ENCODE results near the gene CFB.

The CFB gene

GRCh38 chr6:31949926-31950548 lies 4.1 kb downstream of the CFB start:
- DNase-seq, result no peak

- DNase-seq, result peak; percentile 74
Observed at GRCh38 chr6:31952140-31952805, 6.4 kb downstream of the CFB start.

- DNase-seq, result no peak
Observed at GRCh38 chr6:31952890-31953289, 7.0 kb downstream of the CFB start.

- DNase-seq, result no peak
Observed at GRCh38 chr6:31954511-31954910, 8.6 kb downstream of the CFB start.

- DNase-seq, result no peak
Observed at GRCh38 chr6:31956796-31957195, 10.9 kb downstream of the CFB start.

- no peak for DNase-seq
Observed at GRCh38 chr6:31958412-31958740, 12.5 kb downstream of the CFB start.

GRCh38 chr6:31958741-31959739 lies 13.1 kb downstream of the CFB start, which contains the start of the genes NELFE and SKIC2:
Gene NELFE, minus strand, starts transcription at chr6:31958971. Its CDS starts 525 bp downstream, at chr6:31958446.
Gene SKIC2, plus strand, starts transcription at chr6:31959175. Its CDS starts 18 bp downstream, at chr6:31959193.
- peak; percentile 99 for DNase-seq

- no peak for DNase-seq
Observed at GRCh38 chr6:31961616-31962015, 15.7 kb downstream of the CFB start.

- DNase-seq, result no peak
Observed at GRCh38 chr6:31963921-31964320, 18.0 kb downstream of the CFB start.

GRCh38 chr6:31965700-31966099 lies 19.8 kb downstream of the CFB start:
- DNase-seq, result no peak

- no peak for DNase-seq
Observed at GRCh38 chr6:31966506-31966905, 20.6 kb downstream of the CFB start.

- DNase-seq, result no peak
Observed at GRCh38 chr6:31966997-31967925, 21.4 kb downstream of the CFB start.

GRCh38 chr6:31967926-31968320 lies 22.0 kb downstream of the CFB start:
- no peak for DNase-seq

- DNase-seq, result no peak
Observed at GRCh38 chr6:31968326-31968725, 22.4 kb downstream of the CFB start.

GRCh38 chr6:31968791-31969711 lies 23.2 kb downstream of the CFB start:
- no peak for DNase-seq

- DNase-seq, result no peak
Observed at GRCh38 chr6:31969712-31970603, 24.1 kb downstream of the CFB start.

- DNase-seq, result no peak
Observed at GRCh38 chr6:31970604-31971271, 24.8 kb downstream of the CFB start.

GRCh38 chr6:31971279-31971992 lies 25.5 kb downstream of the CFB start:
- DNase-seq, result no peak
